Measurements from ENCODE around the gene RBP3. TPM values are rescaled to one million over a fixed set of nuclear protein-coding genes. Genes with fewer than 3 reads are reported as not detected.
A peak's percentile ranks its signal among the peaks of the same experiment; 100 is the strongest.

Gene RBP3
- not detected for total RNA-seq
- polyA plus RNA-seq, result not detected

- Histone ChIP-seq H3K27me3 (ENCODE audit: insufficient read depth, low read length) (no peaks in the 10 kb centered on the region), H3K27ac (ENCODE audit: low read depth, low read length) (no peak within 1 kb of the TSS), H3K36me3 (ENCODE audit: insufficient read depth, low read length) (no peaks in the 10 kb centered on the region), H3K9me3 (ENCODE audit: control insufficient read depth in 1 of 2, low read length in 2 of 2) (no peaks in the 10 kb centered on the region), H3K4me1 (ENCODE audit: insufficient read depth, low read length) (no peaks in the 10 kb centered on the region), H3K4me3 (ENCODE audit: low read length in 2 of 2) (no peak within 1 kb of the TSS)
- H3K4me3 Mint-ChIP-seq, result no peak within 1 kb of the TSS
- peak within 1 kb of the TSS in 1 of 7 donors; percentile 20 for H3K27ac Mint-ChIP-seq
- H3K36me3 Mint-ChIP-seq, result no peaks in the 10 kb centered on the region
- ChIA-PET CTCF (ENCODE audit: partially characterized antibody) (interaction anchor here (0.7 kb wide), 1 partner anchor 35 kb away, joined by 3 read pairs; no protein-coding TSS in a partner anchor), POLR2A (ENCODE audit: partially characterized antibody) (no interaction called here)
- H3K9me3 Mint-ChIP-seq, result no peaks in the 10 kb centered on the region
- no peaks in the 10 kb centered on the region for H3K27me3 Mint-ChIP-seq
- no peak for DNase-seq
- no peaks in the 10 kb centered on the region for H3K4me1 Mint-ChIP-seq
- intact Hi-C loops (cut with micrococcal nuclease), result no loop called here
Observed at GRCh38 chr10:47348138-47348651, at the start of gene RBP3. Gene RBP3, plus strand, starts transcription at chr10:47348363. Its CDS starts 122 bp downstream, at chr10:47348485.

- DNase-seq, result no peak
- ChIA-PET POLR2A (ENCODE audit: partially characterized antibody) (no interaction called here), CTCF (ENCODE audit: partially characterized antibody) (interaction anchor here (2.1 kb wide), 1 partner anchor 251 kb away, joined by 9 read pairs; no protein-coding TSS in a partner anchor)
- Histone ChIP-seq H3K36me3 (ENCODE audit: insufficient read depth, low read length) (no peaks in the 10 kb centered on the region), H3K27me3 (ENCODE audit: insufficient read depth, low read length) (peaks cover 6% of the 10 kb centered on the region), H3K9me3 (ENCODE audit: control insufficient read depth in 1 of 2, low read length in 2 of 2) (no peaks in the 10 kb centered on the region), H3K27ac (ENCODE audit: low read depth, low read length) (no peak overlapping the region), H3K4me3 (ENCODE audit: low read length in 2 of 2) (no peak overlapping the region), H3K4me1 (ENCODE audit: insufficient read depth, low read length) (peaks cover 12% of the 10 kb centered on the region)
- Mint-ChIP-seq H3K27me3 (peaks cover 3 to 15% of the 10 kb centered on the region in 2 donors), H3K4me3 (peak overlapping the region in 1 of 8 donors; percentile 67), H3K27ac (no peak overlapping the region), H3K4me1 (peaks cover 9 to 23% (median 14%) of the 10 kb centered on the region in 4 donors), H3K36me3 (no peaks in the 10 kb centered on the region), H3K9me3 (no peaks in the 10 kb centered on the region)
- intact Hi-C loops (cut with micrococcal nuclease), result no loop called here
Observed at GRCh38 chr10:47298715-47299114, 49.4 kb upstream of the RBP3 start.

GRCh38 chr10:47299611-47300428 is 48.3 kb upstream of the RBP3 start, which contains the start of gene GDF10:
Gene GDF10, plus strand, starts transcription at chr10:47300197. Its CDS starts 455 bp downstream, at chr10:47300652.
- peak within 1 kb of the TSS in 3 of 7 donors; percentile 29 to 83 (median 83) for H3K27ac Mint-ChIP-seq
- H3K36me3 Mint-ChIP-seq, result no peaks in the 10 kb centered on the region
- peaks cover 3 to 15% of the 10 kb centered on the region in 2 donors for H3K27me3 Mint-ChIP-seq

GRCh38 chr10:47300429-47300931 is 47.7 kb upstream of the RBP3 start:
- no peak overlapping the region for H3K27ac ChIP-seq (ENCODE audit: low read depth, low read length)
- H3K9me3 ChIP-seq (ENCODE audit: control insufficient read depth in 1 of 2, low read length in 2 of 2), result no peaks in the 10 kb centered on the region
- ChIA-PET CTCF (ENCODE audit: partially characterized antibody) (no interaction called here), POLR2A (ENCODE audit: partially characterized antibody) (interaction anchor here (1.1 kb wide), 1 partner anchor 11 kb away, joined by 4 read pairs; no protein-coding TSS in a partner anchor)
- peaks cover 3 to 15% of the 10 kb centered on the region in 2 donors for H3K27me3 Mint-ChIP-seq
- H3K4me1 Mint-ChIP-seq, result peaks cover 9 to 23% (median 19%) of the 10 kb centered on the region in 4 donors
- H3K9me3 Mint-ChIP-seq, result no peaks in the 10 kb centered on the region
- H3K36me3 Mint-ChIP-seq, result no peaks in the 10 kb centered on the region
- H3K4me1 ChIP-seq (ENCODE audit: insufficient read depth, low read length), result peaks cover 12% of the 10 kb centered on the region
- intact Hi-C loops (cut with micrococcal nuclease), result loop anchor here (1.0 kb wide), 1 partner anchor 12 kb away; no protein-coding TSS in a partner anchor
- no peak overlapping the region for H3K27ac Mint-ChIP-seq
- no peaks in the 10 kb centered on the region for H3K36me3 ChIP-seq (ENCODE audit: insufficient read depth, low read length)
- no peak for DNase-seq
- peak overlapping the region; percentile 69 to 87 (median 79) for H3K4me3 Mint-ChIP-seq
- H3K4me3 ChIP-seq (ENCODE audit: low read length in 2 of 2), result peak overlapping the region in 1 of 2 donors; percentile 35
- no peaks in the 10 kb centered on the region for H3K27me3 ChIP-seq (ENCODE audit: insufficient read depth, low read length)

More at GRCh38 chr10:47299611-47300428, 48.3 kb upstream of the RBP3 start, which contains the start of gene GDF10:
- no peak for DNase-seq
- peaks cover 12% of the 10 kb centered on the region for H3K4me1 ChIP-seq (ENCODE audit: insufficient read depth, low read length)
- intact Hi-C loops (cut with micrococcal nuclease), result loop anchor here (1.0 kb wide), 1 partner anchor 12 kb away; no protein-coding TSS in a partner anchor
- H3K4me3 Mint-ChIP-seq, result peak within 1 kb of the TSS; percentile 69 to 87 (median 79)
- ChIA-PET POLR2A (ENCODE audit: partially characterized antibody) (interaction anchor here (1.1 kb wide), 1 partner anchor 11 kb away, joined by 4 read pairs; no protein-coding TSS in a partner anchor), CTCF (ENCODE audit: partially characterized antibody) (no interaction called here)
- peaks cover 3% of the 10 kb centered on the region for H3K27me3 ChIP-seq (ENCODE audit: insufficient read depth, low read length)
- H3K9me3 ChIP-seq (ENCODE audit: control insufficient read depth in 1 of 2, low read length in 2 of 2), result no peaks in the 10 kb centered on the region
- H3K9me3 Mint-ChIP-seq, result no peaks in the 10 kb centered on the region
- peak within 1 kb of the TSS in 1 of 2 donors; percentile 35 for H3K4me3 ChIP-seq (ENCODE audit: low read length in 2 of 2)
- H3K36me3 ChIP-seq (ENCODE audit: insufficient read depth, low read length), result no peaks in the 10 kb centered on the region
- H3K4me1 Mint-ChIP-seq, result peaks cover 9 to 23% (median 17%) of the 10 kb centered on the region in 4 donors
- H3K27ac ChIP-seq (ENCODE audit: low read depth, low read length), result no peak within 1 kb of the TSS

GRCh38 chr10:47301833-47302232 is 46.3 kb upstream of the RBP3 start:
- intact Hi-C loops (cut with micrococcal nuclease), result no loop called here
- Mint-ChIP-seq H3K4me3 (peak overlapping the region in 3 of 8 donors; percentile 47 to 80 (median 62)), H3K36me3 (no peaks in the 10 kb centered on the region), H3K4me1 (peaks cover 9 to 33% (median 24%) of the 10 kb centered on the region in 4 donors), H3K27ac (no peak overlapping the region), H3K9me3 (no peaks in the 10 kb centered on the region), H3K27me3 (peaks cover 3 to 15% of the 10 kb centered on the region in 2 donors)
- ChIA-PET POLR2A (ENCODE audit: partially characterized antibody) (interaction anchor here (0.9 to 1.5 kb wide), 2 partner anchors 10 to 41 kb away, joined by 3 to 4 read pairs; no protein-coding TSS in a partner anchor), CTCF (ENCODE audit: partially characterized antibody) (interaction anchor here (2.5 kb wide), 1 partner anchor 277 kb away, joined by 9 read pairs; no protein-coding TSS in a partner anchor)
- no peak for DNase-seq
- peaks cover 12% of the 10 kb centered on the region for H3K4me1 ChIP-seq (ENCODE audit: insufficient read depth, low read length)
- no peak overlapping the region for H3K27ac ChIP-seq (ENCODE audit: low read depth, low read length)
- H3K4me3 ChIP-seq (ENCODE audit: low read length in 2 of 2), result no peak overlapping the region
- no peaks in the 10 kb centered on the region for H3K9me3 ChIP-seq (ENCODE audit: control insufficient read depth in 1 of 2, low read length in 2 of 2)
- no peaks in the 10 kb centered on the region for H3K27me3 ChIP-seq (ENCODE audit: insufficient read depth, low read length)
- no peaks in the 10 kb centered on the region for H3K36me3 ChIP-seq (ENCODE audit: insufficient read depth, low read length)

GRCh38 chr10:47303105-47303504 is 45.1 kb upstream of the RBP3 start:
- H3K27ac Mint-ChIP-seq, result peak overlapping the region in 1 of 7 donors; percentile 3
- intact Hi-C loops (cut with micrococcal nuclease), result no loop called here
- POLR2A ChIA-PET (ENCODE audit: partially characterized antibody), result interaction anchor here (1.0 to 1.5 kb wide), 2 partner anchors 9 to 97 kb away, joined by 3 to 4 read pairs; no protein-coding TSS in a partner anchor

More at GRCh38 chr10:47303105-47303504, 45.1 kb upstream of the RBP3 start:
- H3K4me3 ChIP-seq (ENCODE audit: low read length in 2 of 2), result no peak overlapping the region
- H3K27ac ChIP-seq (ENCODE audit: low read depth, low read length), result no peak overlapping the region
- no peak for DNase-seq
- Mint-ChIP-seq H3K27me3 (peaks cover 3 to 15% of the 10 kb centered on the region in 2 donors), H3K4me3 (peak overlapping the region in 1 of 8 donors; percentile 30), H3K4me1 (peaks cover 11 to 37% (median 26%) of the 10 kb centered on the region in 4 donors), H3K36me3 (no peaks in the 10 kb centered on the region), H3K9me3 (no peaks in the 10 kb centered on the region)
- no peaks in the 10 kb centered on the region for H3K9me3 ChIP-seq (ENCODE audit: control insufficient read depth in 1 of 2, low read length in 2 of 2)
- no peaks in the 10 kb centered on the region for H3K27me3 ChIP-seq (ENCODE audit: insufficient read depth, low read length)
- H3K4me1 ChIP-seq (ENCODE audit: insufficient read depth, low read length), result peaks cover 12% of the 10 kb centered on the region
- no peaks in the 10 kb centered on the region for H3K36me3 ChIP-seq (ENCODE audit: insufficient read depth, low read length)
- CTCF ChIA-PET (ENCODE audit: partially characterized antibody), result interaction anchor here (0.9 to 2.5 kb wide), 5 partner anchors 8 to 278 kb away, joined by 3 to 9 read pairs (median 6); no protein-coding TSS in a partner anchor

All from CD4-positive, alpha-beta memory T cell (primary cell).